Measurements from ENCODE around the gene TBC1D7.

DNA sequence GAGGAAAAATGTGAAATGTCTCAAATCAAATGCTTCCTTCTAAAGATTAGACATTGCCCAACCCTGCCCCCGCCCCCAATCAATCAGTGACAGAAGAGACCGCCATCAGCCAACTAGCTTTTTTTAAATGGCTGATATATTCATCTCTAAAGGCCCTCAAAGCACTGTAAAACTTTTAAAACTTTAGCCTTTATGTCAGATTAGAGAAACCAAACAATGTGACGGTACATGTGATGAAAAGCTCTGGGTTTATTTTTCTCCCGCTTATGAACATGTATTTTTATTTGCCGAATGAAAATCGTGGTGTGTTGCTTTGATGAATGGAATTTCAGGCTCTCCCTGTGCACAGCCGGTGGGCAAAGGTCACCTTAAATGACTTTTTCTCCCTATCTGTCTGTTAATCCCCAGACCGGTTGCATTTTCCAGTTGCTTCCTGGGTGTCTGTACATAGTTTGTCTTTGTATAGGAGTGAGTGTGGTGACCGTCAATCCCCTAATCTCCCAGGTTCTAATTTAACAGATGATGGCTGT, 38.5 kb downstream of the TBC1D7 start:
- TF ChIP-seq ARNT (IDR thresholded peaks at IDR 0.05) (no peak), BHLHE40 (IDR thresholded peaks at IDR 0.05; ENCODE audit: borderline replicate concordance) (no peak), SP1 (IDR thresholded peaks at IDR 0.05) (no peak), FOXM1 (IDR thresholded peaks at IDR 0.05; ENCODE audit: borderline replicate concordance) (no peak), TARDBP (IDR thresholded peaks at IDR 0.05) (no peak), L3MBTL2 (conservative IDR thresholded peaks at IDR 0.05) (no peak), ELF4 (IDR thresholded peaks at IDR 0.05) (no peak), SUZ12 (IDR thresholded peaks at IDR 0.05) (no peak), NFRKB (IDR thresholded peaks at IDR 0.05) (no peak), ZNF384 (IDR thresholded peaks at IDR 0.05) (no peak), CTBP1 (IDR thresholded peaks at IDR 0.05; ENCODE audit: borderline replicate concordance) (no peak), FOXK2 (IDR thresholded peaks at IDR 0.05) (no peak)
- TF ChIP-seq, protein P1, sequence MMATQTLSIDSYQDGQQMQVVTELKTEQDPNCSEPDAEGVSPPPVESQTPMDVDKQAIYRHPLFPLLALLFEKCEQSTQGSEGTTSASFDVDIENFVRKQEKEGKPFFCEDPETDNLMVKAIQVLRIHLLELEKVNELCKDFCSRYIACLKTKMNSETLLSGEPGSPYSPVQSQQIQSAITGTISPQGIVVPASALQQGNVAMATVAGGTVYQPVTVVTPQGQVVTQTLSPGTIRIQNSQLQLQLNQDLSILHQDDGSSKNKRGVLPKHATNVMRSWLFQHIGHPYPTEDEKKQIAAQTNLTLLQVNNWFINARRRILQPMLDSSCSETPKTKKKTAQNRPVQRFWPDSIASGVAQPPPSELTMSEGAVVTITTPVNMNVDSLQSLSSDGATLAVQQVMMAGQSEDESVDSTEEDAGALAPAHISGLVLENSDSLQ (IDR thresholded peaks at IDR 0.05), result no peak
